ENCODE results near the gene ZMIZ1.

ZMIZ1 gene

GRCh38 chr10:79070606-79071395, 2.0 kb downstream of the ZMIZ1 start:
- TF ChIP-seq, protein P1, sequence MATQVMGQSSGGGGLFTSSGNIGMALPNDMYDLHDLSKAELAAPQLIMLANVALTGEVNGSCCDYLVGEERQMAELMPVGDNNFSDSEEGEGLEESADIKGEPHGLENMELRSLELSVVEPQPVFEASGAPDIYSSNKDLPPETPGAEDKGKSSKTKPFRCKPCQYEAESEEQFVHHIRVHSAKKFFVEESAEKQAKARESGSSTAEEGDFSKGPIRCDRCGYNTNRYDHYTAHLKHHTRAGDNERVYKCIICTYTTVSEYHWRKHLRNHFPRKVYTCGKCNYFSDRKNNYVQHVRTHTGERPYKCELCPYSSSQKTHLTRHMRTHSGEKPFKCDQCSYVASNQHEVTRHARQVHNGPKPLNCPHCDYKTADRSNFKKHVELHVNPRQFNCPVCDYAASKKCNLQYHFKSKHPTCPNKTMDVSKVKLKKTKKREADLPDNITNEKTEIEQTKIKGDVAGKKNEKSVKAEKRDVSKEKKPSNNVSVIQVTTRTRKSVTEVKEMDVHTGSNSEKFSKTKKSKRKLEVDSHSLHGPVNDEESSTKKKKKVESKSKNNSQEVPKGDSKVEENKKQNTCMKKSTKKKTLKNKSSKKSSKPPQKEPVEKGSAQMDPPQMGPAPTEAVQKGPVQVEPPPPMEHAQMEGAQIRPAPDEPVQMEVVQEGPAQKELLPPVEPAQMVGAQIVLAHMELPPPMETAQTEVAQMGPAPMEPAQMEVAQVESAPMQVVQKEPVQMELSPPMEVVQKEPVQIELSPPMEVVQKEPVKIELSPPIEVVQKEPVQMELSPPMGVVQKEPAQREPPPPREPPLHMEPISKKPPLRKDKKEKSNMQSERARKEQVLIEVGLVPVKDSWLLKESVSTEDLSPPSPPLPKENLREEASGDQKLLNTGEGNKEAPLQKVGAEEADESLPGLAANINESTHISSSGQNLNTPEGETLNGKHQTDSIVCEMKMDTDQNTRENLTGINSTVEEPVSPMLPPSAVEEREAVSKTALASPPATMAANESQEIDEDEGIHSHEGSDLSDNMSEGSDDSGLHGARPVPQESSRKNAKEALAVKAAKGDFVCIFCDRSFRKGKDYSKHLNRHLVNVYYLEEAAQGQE (IDR thresholded peaks at IDR 0.05; ENCODE audit: insufficient read depth in 1 of 2, low read depth in 2 of 2, low read length in 2 of 2), result no peak
- TF ChIP-seq SIN3A (IDR thresholded peaks at IDR 0.05; ENCODE audit: borderline replicate concordance, insufficient read depth, low read length), result no peak
- TF ChIP-seq POLR2AphosphoS5 (IDR thresholded peaks at IDR 0.05; ENCODE audit: low read depth, low read length), result no peak
- TF ChIP-seq TAF1 (IDR thresholded peaks at IDR 0.05; ENCODE audit: borderline replicate concordance, insufficient read depth, low read length), result no peak
- TF ChIP-seq FOXP2 (optimal IDR thresholded peaks at IDR 0.05; ENCODE audit: borderline replicate concordance, extremely low read depth, extremely low read length, insufficient read depth), result no peak

DNA sequence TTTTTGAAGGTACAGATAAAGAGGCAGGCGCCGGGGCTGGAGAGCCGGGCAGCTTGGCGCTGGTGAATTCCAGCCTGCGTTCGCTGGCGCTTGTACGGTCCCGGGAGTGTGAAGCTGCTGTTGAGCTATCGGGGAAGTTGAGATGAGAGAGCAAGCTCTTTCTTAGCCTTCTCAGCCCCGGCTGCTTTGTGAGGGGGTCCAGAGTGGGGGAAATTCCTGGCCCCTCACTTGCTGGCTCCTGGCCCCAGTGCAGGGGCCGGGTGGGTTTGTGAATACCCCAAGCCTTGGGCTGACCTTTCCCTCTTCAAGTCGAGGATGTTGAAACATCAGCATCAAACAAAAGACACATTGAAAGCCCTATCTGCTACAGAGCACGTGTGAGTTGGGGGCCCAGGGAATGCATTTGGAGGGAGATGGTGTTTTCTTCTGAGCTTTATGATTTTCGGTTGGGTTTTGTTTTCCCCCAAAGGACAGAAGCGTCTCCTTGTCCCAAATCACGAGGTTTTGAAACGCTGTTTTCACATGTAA, 2.7 kb downstream of the ZMIZ1 start:
- no peak for TF ChIP-seq POLR2AphosphoS5 (IDR thresholded peaks at IDR 0.05; ENCODE audit: low read depth, low read length)
- TF ChIP-seq, protein P1 (IDR thresholded peaks at IDR 0.05; ENCODE audit: insufficient read depth in 1 of 2, low read depth in 2 of 2, low read length in 2 of 2), result no peak
- no peak for TF ChIP-seq TAF1 (IDR thresholded peaks at IDR 0.05; ENCODE audit: borderline replicate concordance, insufficient read depth, low read length)
- no peak for TF ChIP-seq FOXP2 (optimal IDR thresholded peaks at IDR 0.05; ENCODE audit: borderline replicate concordance, extremely low read depth, extremely low read length, insufficient read depth)
- TF ChIP-seq SIN3A (IDR thresholded peaks at IDR 0.05; ENCODE audit: borderline replicate concordance, insufficient read depth, low read length), result no peak

GRCh38 chr10:79072041-79072441, 3.3 kb downstream of the ZMIZ1 start:
- no peak for TF ChIP-seq TAF1 (IDR thresholded peaks at IDR 0.05; ENCODE audit: borderline replicate concordance, insufficient read depth, low read length)
- TF ChIP-seq FOXP2 (optimal IDR thresholded peaks at IDR 0.05; ENCODE audit: borderline replicate concordance, extremely low read depth, extremely low read length, insufficient read depth), result no peak
- no peak for TF ChIP-seq POLR2AphosphoS5 (IDR thresholded peaks at IDR 0.05; ENCODE audit: low read depth, low read length)
- no peak for TF ChIP-seq SIN3A (IDR thresholded peaks at IDR 0.05; ENCODE audit: borderline replicate concordance, insufficient read depth, low read length)
- TF ChIP-seq, protein P1 (IDR thresholded peaks at IDR 0.05; ENCODE audit: insufficient read depth in 1 of 2, low read depth in 2 of 2, low read length in 2 of 2), result no peak

DNA sequence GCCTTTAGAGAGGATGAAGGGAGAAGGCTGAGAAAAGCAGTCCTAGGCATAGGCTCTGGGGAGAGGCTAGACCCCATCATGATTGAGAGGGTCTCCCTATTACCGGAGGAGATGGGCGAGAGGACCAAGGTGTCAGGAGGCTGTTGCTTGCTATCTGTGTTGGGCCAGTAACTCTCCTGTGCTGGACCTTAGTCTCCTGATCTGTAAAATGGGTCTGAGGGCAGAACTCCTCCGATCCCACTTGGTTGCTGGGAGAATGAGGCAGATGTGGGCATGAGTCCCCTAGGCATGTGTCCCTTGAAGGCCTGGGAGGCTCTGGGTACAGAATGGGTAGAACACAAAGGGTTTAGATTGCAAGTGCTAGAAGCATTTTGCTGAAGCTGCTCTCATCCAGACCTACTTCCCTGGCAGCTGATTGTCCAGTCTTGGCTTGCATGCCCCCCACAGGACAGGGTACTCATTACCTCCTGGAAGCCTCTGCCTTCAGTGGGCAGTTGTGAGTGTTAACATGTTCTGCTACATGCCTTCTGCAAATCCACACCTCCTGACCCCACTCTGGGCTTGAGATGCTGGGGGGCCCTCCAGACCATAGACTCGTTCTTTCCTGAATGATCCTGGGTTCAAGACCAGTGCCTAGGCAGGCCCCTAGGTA, 4.4 kb downstream of the ZMIZ1 start:
- no peak for TF ChIP-seq FOXP2 (optimal IDR thresholded peaks at IDR 0.05; ENCODE audit: borderline replicate concordance, extremely low read depth, extremely low read length, insufficient read depth)
- TF ChIP-seq TAF1 (IDR thresholded peaks at IDR 0.05; ENCODE audit: borderline replicate concordance, insufficient read depth, low read length), result no peak
- no peak for TF ChIP-seq POLR2AphosphoS5 (IDR thresholded peaks at IDR 0.05; ENCODE audit: low read depth, low read length)
- TF ChIP-seq, protein P1 (IDR thresholded peaks at IDR 0.05; ENCODE audit: insufficient read depth in 1 of 2, low read depth in 2 of 2, low read length in 2 of 2), result no peak
- no peak for TF ChIP-seq SIN3A (IDR thresholded peaks at IDR 0.05; ENCODE audit: borderline replicate concordance, insufficient read depth, low read length)
